GM18873 (cell line): ENCODE results near the gene AMER2.

ENCODE experiments used
- ATAC-seq: cut with Tn5 transposase; IDR thresholded peaks from one replicate; pipeline ENCODE4 v1.9.1; 2021; ENCODE audit warnings: mild to moderate bottlenecking, moderate library complexity, moderate number of reproducible peaks; ENCODE audit not compliant: unreplicated experiment, low FRiP score

Gene AMER2, protein sequence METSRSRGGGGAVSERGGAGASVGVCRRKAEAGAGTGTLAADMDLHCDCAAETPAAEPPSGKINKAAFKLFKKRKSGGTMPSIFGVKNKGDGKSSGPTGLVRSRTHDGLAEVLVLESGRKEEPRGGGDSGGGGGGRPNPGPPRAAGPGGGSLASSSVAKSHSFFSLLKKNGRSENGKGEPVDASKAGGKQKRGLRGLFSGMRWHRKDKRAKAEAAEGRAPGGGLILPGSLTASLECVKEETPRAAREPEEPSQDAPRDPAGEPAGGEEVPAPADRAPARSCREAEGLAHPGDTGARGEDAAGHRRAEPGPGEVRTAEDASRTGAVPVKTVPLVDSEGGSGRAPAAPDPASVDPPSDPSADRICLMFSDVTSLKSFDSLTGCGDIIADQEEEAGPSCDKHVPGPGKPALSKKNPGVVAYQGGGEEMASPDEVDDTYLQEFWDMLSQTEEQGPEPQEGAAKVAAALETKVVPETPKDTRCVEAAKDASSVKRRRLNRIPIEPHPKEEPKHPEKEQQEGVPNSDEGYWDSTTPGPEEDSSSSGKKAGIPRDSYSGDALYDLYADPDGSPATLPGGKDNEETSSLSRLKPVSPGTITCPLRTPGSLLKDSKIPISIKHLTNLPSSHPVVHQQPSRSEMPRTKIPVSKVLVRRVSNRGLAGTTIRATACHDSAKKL

DNA sequence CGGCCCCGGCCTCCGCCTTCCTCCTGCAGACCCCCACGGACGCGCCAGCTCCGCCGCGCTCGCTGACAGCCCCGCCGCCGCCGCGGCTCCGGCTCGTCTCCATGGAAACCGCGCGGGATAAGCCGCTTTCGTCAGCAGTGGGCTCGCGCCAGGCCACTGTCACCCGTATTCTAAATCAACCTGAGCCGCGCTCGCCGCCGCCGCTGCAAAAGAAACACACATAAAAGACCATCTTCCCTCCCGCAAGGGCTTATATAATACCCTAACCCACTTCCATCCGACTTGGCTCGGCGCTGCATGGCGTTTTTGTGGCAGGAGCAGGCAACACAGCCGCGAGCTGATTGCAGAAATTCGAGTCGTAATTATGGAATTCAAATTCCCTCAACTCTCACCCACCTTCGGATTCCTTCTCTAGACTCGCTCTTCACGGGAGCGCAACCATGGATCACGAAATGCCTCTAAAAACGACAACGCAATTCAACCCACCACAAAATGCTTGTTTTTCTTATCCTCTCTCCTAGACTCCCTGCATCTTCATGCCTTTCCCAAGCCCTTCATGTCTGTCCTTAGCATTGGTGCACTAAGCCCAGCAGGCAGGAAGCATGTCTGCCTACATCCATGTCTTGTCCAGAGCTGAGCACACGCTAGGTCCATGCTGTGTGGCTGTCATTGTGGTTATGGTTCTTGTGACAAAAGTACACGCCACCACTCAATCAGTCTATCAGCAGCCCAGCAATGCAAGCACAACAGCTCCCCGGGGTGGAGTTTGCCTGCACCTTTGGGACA is at the start of gene AMER2:
Gene AMER2 (minus strand): TSS at position 772 of the 786 bp plus-strand sequence. CDS start 669 bp downstream, at position 103.
- no peak for ATAC-seq

DNA sequence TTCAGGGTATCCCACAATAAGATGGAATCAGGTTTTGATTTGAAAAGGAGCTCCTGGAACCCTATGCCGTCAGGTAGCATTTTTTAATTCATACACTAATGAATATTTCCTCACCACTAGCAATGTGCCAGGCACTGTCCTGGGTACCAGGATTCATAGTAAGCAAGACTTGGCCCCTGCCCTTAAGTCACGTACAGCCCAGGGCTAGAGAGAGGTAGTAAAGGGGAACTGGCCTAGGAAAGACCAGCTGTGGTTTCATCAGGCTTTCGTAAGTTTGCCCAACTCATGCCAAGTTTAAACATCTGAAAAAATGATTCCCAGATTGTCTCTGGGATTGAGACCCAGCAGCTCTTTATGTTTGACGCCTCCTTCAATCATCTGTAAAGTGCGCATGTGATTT is 45.9 kb upstream of the AMER2 start:
- no peak for ATAC-seq

DNA sequence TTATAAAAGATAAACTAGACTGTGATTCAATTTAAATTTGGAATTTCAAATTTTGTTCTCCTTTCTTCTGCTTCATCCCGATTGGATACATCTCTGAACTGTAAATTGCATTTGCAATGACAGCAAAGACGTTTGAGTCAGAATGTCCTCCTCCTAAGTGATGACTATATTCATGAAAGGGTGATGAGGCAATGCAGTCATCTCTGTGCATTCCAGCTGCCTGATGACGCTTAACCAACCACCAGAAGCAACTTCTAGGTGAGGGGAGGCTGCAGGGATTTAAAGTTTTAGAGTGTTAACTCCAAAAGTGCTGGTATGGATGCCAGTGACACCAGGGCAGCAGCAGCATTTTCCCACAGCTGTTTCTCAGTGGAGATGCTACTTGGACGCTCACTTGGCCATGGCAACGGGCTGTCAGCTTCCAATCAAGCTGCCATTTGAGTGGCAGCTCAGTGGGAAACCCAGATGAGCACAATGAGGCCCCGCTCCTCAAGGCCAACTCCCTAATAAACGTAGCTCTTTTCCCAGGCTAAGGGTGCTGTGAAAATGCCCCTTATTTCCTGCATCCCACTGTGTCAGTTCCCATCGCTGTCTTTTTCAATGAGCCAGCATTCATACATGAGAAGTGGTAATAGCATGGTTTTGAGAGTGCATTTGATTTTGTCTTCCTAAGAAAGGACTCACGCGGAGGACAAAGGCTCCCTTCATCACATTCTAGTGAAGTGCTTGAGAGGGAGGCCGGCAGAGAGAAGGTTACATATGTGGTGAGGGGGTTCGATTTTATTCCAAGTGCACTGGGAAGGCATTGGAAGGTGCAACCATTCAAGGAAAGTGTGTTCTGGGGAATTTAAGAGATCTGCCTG is 45.2 kb upstream of the AMER2 start:
- ATAC-seq, result no peak

DNA sequence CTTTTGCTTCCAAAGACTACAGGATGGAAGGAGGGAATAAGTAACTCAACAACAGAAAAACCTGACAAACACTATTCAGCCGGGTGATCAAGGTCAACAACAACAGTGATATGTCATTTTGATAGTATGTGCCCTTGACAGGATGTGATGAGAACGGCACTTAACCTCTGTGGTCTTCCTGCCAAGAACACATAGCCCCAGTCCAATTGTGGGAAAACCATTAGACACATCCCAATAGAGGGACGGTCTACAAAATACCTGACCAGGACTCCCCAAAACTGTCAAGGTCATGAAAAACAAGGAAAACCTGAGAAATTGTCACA is 43.1 kb upstream of the AMER2 start:
- no peak for ATAC-seq

DNA sequence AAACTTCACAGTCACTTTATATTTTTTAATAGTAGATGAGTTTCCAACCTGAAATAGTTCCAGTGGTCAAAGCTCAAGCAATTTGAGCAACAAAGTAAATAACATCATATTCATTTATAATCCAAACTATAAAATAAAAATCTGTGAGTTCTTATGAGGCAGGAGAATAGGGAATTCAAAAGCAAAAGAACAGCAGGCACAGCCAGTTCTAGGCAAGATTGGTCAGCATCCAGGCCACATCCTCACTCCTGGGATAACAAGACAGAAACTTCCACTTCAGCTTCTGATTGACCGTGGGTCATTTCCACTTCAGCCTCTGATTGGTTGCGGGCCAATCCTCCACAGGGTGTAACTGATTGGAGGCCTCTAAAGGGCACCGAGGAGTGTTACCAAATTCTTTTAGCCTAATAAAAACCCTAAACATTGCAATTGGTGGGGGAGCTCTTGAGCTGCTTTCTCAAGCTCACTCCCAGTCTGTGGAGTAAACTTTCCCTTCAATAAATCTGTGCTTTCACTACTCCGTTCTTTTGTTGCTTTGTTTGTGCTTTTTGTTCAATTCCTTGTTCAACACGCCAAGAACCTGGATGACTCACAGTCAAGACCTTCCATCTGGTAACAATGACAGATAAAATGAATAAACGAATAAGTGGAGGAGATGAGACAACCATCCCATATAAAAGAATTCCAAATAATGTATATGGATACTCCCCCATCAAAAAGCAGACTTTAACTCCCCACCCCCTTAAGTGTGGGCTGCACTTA is 42.6 kb upstream of the AMER2 start:
- ATAC-seq, result no peak

DNA sequence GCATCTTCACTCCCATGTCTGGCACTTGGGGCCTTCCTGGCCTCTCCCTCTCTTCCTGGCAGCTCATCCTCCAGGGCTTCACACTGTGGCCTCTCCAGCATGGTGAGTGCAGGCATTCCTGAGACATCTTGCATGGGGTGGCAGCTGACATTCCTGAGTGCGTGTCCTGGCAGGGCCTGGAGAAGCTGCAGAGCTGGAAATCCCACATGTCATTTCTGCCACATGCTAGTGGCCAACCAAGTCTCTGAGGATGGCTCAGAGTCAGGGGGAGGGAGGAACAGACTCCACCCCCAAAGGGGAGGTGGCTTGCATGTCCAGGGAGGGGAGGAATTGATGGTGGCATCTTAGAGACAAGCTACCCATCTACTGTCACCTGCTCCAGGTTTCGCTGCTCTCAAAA is 41.6 kb upstream of the AMER2 start:
- ATAC-seq, result no peak

DNA sequence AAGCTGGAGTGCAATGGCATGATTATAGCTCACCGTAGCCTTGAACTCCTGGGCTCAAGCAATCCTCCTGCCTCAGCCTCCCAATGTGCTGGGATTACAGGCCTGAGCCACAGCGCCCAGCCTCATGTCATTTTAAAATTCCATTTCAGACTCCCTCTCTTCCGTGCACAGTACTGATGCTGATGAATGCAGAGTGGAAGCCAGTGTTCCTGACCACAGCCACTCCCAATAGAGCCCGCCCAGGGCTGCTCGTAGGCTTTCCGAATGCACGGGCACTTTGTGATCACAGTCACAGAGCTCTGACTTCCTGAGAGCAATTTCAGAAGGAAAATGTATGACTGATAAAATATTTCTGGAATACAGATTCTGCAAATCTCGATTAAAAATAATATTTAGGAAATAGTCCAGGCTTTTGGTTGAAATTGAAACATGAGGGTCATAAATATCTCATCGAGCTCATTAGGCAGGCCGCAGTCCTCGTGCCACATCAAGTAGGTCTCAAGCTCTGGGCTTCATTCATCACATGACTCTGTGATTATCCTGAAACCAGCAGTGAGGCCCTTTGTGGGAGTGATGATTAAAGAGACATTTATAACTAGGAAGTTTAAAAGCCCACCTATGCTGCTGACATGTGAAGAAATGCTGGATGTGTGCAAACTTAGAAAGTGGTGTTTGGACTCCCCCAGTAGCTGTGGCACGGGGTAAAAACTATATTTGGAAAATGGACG is 38.9 kb upstream of the AMER2 start:
- ATAC-seq, result no peak

DNA sequence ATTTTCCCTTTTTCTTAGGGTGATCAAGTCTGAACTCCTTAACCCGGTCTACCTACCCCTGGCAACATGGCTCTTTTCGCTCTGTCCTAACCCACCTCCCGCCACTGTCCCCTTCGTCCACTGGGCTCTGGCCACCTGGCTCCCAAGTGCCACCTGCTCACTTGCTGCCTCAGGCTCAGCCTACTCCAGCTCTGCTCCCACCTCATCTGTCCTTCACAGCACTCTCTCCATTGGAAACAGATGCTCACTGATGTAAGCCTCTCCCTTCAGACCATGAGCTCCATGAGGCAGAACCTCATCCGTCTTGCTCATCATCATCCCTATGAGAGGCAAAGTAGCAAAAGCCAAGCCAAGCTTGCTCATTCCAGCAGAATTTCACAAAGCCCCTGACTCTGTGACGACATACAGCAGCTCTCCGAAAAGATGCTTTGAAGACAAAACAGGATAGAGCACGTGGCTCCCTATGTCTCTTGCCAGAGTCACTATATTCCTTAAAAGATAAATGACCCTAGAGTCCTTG is 35.3 kb upstream of the AMER2 start:
- ATAC-seq, result no peak

DNA sequence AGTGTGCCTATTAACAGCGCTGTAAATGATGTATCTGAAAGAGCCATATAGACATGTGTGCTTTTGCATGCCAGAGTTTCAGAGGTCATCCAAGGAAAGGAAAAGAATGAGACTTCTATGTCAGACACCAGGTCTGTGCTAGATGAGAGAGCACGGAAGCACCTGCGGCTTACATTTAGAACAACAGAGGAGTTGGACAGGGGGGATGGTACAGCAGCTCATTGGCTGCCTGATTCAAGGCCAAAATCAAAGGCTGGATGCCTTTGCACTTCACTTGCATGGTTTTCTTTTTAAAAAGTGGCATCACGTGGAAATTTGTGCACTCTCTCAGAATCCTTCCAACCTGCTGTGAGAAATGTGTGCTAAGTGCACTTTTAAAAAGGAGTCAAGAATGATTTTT is 32.8 kb upstream of the AMER2 start:
- ATAC-seq, result no peak

DNA sequence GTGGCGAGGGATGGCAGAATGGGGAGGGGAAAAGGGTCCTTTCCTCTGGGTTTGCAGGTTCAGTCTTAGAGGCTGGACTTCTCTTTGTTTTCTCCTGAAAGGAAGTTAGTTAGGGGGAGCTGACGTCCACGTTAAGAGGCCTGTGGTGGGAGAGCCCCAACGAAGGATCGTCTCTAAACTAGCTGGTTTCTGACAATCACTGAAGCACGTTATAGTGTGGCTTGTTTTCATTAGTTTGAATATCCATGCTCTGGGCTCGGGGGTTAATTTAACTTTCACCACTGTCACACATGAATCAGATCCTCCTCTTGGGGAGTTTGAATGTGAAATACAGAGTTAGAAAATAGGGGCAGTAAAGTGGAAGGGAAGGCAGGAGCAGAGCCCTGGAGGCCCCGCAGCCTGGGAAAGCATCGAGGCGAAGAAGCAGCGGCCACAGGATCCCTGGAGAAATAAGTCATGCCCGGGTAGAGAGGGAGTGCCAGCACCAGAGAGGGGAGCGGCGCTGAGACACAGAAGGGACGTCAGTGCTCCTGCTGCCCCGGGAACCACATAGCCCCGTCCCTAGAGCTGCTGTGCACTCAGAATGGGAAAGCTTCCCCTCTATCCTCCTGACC is 31.1 kb upstream of the AMER2 start:
- no peak for ATAC-seq

DNA sequence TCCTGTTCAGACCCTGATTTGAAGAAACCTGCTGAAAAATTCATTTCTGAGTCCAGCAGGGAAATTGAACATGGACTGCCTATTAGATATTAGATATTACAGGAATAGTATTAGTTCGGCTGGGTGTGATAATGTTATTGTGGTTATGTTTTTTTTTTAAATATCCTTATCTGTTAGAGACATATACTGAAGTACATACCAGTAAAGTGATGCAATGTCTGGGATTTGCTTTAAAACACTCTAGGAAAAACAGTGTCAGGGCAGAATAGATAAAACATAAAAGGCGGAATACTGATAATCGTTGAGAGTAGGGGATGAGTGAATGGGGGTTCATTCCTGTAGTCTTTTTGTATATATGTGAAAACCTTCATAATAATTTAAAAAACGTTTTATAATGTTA is 28.7 kb upstream of the AMER2 start:
- no peak for ATAC-seq

DNA sequence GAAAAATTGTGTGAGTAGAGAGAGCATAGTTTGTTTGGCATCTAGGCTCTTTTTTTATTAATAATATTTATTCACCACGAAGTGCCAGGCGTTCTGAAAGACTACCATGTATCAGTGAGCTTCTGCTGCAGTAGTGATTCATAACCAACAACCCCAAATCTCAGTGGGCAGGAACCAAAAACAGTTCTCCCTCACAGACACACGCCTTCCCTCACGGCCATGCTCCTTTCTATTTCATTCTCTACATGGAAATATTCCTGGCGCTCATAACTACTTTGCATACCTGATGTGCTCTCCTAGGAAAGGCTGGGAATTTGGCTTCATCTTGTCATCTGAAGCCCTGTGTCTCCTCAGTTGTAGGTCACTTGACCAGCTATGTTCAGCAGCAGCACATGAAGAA is 26.6 kb upstream of the AMER2 start:
- ATAC-seq, result no peak

DNA sequence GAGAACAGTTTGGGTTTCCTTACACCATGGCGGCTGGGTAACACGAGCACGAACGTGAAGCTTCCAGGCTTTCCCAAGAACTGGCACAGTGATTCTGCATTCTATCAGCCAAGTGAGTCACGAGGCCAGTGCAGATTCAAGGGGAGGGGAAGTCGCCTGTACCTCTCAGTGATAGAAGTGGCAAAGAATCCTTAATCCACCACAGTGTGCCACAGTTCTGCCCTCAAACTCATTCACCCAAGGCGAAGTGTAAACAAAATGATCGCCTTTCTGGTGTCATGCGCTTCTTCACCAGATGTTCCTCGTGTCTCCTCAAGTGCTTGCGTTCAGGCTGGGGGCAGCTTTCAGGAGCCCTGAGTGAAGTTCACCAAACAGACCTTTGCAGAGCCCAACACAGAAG is 24.9 kb upstream of the AMER2 start:
- ATAC-seq, result no peak

DNA sequence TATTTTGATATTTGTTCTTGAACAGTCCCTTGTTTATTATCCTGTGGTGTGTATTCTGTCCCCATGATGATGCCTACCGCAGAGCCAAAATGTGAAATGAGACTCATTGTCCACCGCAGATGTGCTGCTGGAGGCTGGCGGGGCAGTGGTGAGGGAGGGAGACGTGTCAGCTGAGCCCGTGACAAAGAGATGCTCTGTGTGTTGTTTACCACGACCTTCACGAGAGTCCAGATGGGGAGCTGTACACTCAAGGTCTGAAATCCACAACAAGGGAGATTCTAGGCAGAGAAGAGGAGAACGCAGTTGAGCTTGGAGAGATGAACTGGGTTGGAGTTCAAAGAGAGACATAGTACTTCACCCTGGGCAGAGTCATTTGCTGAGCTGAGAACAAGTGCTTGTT is 20.8 kb upstream of the AMER2 start:
- ATAC-seq, result no peak

DNA sequence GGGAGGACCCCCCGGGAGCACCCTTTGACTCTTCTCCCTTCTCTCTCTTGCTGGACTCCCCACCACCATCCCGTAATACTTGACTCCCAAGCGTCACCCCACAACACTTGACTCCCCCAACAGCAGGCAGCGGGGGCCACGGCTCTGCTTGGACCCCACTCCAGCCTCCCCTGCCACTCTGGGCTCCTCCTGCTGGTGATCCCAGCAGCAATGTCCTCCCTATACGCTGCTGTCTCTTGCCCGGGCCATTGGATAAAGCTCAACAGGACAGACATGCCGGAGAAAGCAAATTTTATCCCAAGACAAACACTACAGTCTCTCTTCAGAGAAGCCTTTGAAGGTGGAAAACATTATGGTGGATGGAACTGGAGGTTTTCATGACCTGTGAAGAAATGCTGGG is 20.4 kb upstream of the AMER2 start:
- ATAC-seq, result no peak

DNA sequence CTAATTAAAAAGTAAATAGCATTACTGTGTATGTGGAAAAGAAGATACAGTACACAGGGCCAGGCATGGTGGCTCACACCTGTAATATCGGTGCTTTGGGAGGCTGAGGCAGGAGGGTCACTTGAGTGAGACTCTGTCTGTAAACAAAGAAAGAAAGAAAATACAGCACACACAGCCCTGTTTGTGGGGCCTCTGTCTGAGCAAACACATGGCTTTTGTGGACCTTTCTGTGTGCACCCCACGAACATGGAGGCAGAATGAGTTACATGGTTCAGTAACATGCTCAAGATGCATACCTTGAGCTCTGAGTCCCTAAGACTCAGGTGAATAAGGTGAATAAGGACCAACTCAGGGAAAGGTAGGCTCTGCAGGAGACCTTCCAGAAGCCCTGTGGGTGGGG is 20.0 kb upstream of the AMER2 start:
- ATAC-seq, result no peak

DNA sequence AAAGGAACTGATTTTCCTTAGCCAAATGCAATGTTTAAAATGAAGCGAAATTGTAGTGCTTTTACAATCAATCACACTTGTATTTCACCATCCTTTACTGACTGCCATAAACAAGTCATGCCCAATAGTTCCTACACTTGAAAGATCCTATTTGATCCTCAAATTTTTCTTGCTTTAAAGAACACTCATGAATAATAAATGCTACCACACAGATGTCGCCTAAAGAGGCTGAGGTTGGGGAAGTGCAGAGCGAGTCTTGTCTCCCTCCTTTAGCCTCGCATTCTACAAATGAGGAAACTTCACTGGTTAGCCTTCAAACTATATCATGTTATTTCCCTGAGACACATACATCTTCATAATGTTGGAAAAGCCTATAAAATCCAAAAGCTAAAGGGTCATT is 18.7 kb upstream of the AMER2 start:
- ATAC-seq, result no peak

DNA sequence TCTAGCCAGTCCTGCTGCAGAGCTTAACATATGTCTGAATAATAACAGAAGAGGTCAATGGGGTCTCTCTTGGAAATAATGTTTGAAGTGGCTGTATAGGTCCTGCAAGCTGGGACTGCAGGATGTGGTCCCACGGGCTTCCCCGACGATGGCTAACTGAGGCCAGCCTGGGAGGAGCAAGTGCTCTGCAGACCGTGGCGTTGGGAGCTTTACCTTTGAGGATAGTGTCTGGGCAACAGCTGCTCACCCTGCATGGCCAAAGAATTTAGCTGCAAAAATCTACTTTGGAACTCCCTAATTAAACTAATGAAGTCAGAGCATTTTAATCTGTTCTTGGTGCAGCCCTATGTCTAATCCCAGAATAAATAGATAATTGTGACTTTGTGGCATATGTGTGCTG is 18.2 kb upstream of the AMER2 start:
- no peak for ATAC-seq

DNA sequence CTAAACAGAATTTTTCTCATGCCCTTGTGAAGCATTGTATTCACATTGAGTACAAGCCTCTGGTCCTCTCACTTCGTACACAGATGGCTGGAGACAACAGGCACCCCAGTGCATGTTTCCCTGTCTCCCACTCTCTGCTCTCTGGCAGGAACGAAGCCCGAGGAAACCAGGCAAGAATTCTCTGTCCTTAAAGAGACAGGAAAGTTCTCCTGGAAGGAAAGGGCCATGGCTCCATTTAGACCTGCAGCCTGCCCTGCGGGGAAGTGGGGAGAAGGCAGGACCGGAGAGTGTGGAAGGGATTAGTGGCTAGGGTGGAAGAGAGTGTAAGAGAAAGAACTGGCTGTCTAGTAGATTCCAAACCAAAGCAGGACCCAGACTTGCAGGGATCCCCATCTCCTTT is 15.5 kb upstream of the AMER2 start:
- ATAC-seq, result no peak
